ENCODE data around the gene ZNF93.
A peak's percentile ranks its signal among the peaks of the same experiment; 100 is the strongest.
"Not testable (repeated sequence)": the region's sequence is repeated elsewhere in the genome, so short reads cannot be mapped to it uniquely, and the experiment has no call there.

The ZNF93 gene

DNA sequence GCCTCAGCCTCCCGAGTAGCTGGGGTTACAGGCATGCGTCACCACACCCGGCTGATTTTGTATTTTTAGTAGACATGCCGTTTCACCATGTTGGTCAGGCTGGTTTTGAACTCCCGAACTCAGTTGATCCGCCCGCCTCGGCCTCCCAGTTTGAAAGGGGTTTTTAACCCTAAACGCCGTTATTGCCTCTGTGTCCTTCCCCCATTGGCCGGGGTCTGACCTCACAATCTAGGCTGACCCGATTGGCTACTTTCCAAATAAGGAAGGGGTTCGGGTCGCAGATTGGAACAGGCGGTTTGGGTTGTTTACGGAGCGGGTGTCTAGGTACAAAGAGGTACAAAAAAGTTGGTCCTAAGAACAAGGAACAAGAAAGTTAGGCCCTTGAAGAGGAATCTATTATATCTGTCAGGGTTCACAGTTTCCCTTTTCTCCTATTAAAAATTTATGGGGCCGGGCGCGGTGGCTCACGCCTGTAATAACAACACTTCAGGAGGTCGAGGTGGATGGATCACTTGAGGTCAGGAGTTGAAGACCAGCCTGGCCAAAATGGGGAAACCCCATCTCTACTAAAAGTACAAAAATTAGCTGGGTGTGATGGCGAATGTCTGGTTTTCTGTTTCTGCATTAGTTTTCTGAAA is 34.0 kb upstream of the ZNF93 start:
- DNase-seq, result peak; percentile 38
- no peak for TF ChIP-seq CTCF (IDR thresholded peaks at IDR 0.05; ENCODE audit: low read depth, low read length)
- H3K9me3 ChIP-seq (ENCODE audit: severe bottlenecking), result peaks cover 12% of the 10 kb centered on the region
- H3K36me3 ChIP-seq, result peaks cover 21% of the 10 kb centered on the region
- H3K27me3 ChIP-seq (ENCODE audit: insufficient read depth, low read depth, severe bottlenecking), result no peaks in the 10 kb centered on the region
- H3K27ac ChIP-seq, result peak overlapping the region; percentile 99
- peak overlapping the region; percentile 95 for H3K4me3 ChIP-seq (ENCODE audit: low read depth, low read length)

DNA sequence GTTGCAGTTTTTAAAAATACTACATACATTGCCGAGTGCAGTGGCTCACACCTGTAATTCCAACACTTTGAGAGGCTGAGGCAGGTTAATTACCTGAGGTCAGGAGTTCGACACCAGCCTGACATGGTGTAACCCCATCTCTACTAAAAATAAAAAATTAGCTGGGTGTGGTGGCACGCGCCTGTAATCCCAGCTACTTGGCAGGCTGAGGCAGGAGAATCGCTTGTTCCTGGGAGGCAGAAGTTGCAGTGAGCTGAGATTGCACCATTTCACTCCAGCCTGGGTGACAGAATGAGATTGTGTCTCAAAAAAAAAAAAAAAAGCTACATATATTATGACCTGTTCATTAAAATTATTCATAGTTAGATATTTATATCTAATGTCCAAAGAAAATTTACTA is 30.7 kb upstream of the ZNF93 start:
- H3K27me3 ChIP-seq (ENCODE audit: insufficient read depth, low read depth, severe bottlenecking); DNase-seq; H3K9me3 ChIP-seq (ENCODE audit: severe bottlenecking); H3K27ac ChIP-seq; H3K4me3 ChIP-seq (ENCODE audit: low read depth, low read length): not testable (repeated sequence)
- peaks cover 51% of the 10 kb centered on the region for H3K36me3 ChIP-seq

DNA sequence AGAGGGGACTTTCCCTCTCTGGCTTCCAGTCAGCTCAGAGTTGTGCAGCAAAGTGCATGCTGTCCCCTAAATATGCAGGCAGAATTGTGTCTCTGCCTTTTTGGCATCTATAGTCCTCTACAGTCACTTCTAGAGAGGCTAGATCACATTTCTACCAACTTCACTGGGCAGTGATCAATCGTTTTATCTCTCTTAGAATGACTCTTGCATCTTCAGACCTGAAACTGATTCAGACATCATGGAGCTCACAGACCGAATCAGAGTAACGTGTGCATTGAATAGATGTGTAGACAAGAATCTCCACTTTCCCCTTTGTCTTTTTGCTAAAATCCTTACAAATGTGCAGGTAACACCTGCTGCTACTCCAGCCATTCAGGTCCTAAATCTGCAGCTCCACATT is 28.8 kb upstream of the ZNF93 start:
- Histone ChIP-seq H3K27me3 (ENCODE audit: insufficient read depth, low read depth, severe bottlenecking) (no peaks in the 10 kb centered on the region), H3K4me3 (ENCODE audit: low read depth, low read length) (no peak overlapping the region), H3K36me3 (peaks cover 48% of the 10 kb centered on the region), H3K9me3 (ENCODE audit: severe bottlenecking) (no peaks in the 10 kb centered on the region), H3K27ac (no peak overlapping the region)
- DNase-seq, result no peak
- no peak for TF ChIP-seq CTCF (IDR thresholded peaks at IDR 0.05; ENCODE audit: low read depth, low read length)

DNA sequence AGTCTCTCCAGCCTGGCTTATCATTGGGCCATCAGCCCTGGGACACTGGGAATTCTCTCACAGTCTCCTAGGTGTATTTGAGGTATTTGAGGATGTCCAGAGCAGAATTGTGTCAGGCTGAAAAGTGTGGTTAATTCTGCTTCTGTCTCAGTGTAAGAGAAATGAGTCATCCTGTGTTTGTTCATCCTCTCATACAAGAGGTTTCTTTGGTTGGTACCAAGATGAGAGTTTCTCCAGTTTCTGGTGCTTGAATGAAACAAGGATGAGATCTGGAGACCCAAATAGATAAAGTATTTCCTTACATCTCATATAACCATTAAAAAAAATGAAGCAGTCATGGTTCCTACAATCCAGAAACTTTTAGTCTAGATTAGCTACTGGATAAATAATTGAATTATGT is 27.4 kb upstream of the ZNF93 start:
- Histone ChIP-seq H3K4me3 (ENCODE audit: low read depth, low read length) (no peak overlapping the region), H3K36me3 (peaks cover 48% of the 10 kb centered on the region), H3K27ac (no peak overlapping the region), H3K27me3 (ENCODE audit: insufficient read depth, low read depth, severe bottlenecking) (no peaks in the 10 kb centered on the region), H3K9me3 (ENCODE audit: severe bottlenecking) (no peaks in the 10 kb centered on the region)
- no peak for TF ChIP-seq CTCF (IDR thresholded peaks at IDR 0.05; ENCODE audit: low read depth, low read length)
- no peak for DNase-seq

DNA sequence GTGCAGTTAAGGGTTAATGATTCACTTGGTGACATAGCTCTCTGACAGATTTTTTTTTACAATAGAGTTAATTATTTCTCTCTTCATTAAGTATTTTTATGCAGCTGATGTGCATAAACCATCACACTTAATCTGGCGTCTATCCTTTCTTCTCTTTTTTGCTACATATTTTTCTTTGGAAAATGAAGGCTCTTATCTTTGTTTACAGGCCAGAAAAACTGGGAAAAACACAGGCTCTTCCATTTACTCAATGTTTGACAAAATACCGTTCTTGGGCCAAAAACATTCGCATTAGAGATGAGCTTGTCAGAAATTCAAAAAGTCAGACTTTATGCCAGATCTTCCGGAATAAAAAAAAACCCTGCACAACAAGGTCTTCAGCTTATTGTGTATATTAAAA is 23.0 kb upstream of the ZNF93 start:
- no peak for DNase-seq
- no peak for TF ChIP-seq CTCF (IDR thresholded peaks at IDR 0.05; ENCODE audit: low read depth, low read length)
- Histone ChIP-seq H3K27me3 (ENCODE audit: insufficient read depth, low read depth, severe bottlenecking) (no peaks in the 10 kb centered on the region), H3K4me3 (ENCODE audit: low read depth, low read length) (no peak overlapping the region), H3K27ac (no peak overlapping the region), H3K36me3 (peaks cover 68% of the 10 kb centered on the region), H3K9me3 (ENCODE audit: severe bottlenecking) (no peaks in the 10 kb centered on the region)

- H3K9me3 ChIP-seq (ENCODE audit: severe bottlenecking), result peaks cover 4% of the 10 kb centered on the region
- H3K4me3 ChIP-seq (ENCODE audit: low read depth, low read length), result no peak overlapping the region
- DNase-seq, result no peak
- peaks cover 61% of the 10 kb centered on the region for H3K36me3 ChIP-seq
- H3K27me3 ChIP-seq (ENCODE audit: insufficient read depth, low read depth, severe bottlenecking), result no peaks in the 10 kb centered on the region
- H3K27ac ChIP-seq, result no peak overlapping the region
- no peak for TF ChIP-seq CTCF (IDR thresholded peaks at IDR 0.05; ENCODE audit: low read depth, low read length)
These were observed 16.2 kb upstream of the ZNF93 start for GRCh38 chr19:19884583-19884982.

- not testable (repeated sequence) for H3K27ac ChIP-seq; H3K27me3 ChIP-seq (ENCODE audit: insufficient read depth, low read depth, severe bottlenecking); DNase-seq; H3K4me3 ChIP-seq (ENCODE audit: low read depth, low read length)
- Histone ChIP-seq H3K36me3 (peaks cover 54% of the 10 kb centered on the region), H3K9me3 (ENCODE audit: severe bottlenecking) (peaks cover 48% of the 10 kb centered on the region)
These were observed 8.4 kb upstream of the ZNF93 start for GRCh38 chr19:19892055-19892941.
